Activated CD8-positive, alpha-beta T cell treated with anti-CD3 and anti-CD28 coated beads for 36 hours (primary cell): Measurements from ENCODE around the gene ERICH3. TPM values are rescaled to one million over a fixed set of nuclear protein-coding genes. Genes with fewer than 3 reads are reported as not detected.

Experiments
- ATAC-seq: fragments of 200-7000 bp; cut with Tn5 transposase; one replicate; pipeline ENCODE4 v1.10.0; 2021; ENCODE audit warnings: mild to moderate bottlenecking, moderate library complexity
- CTCF ChIA-PET: fragments of 350-600 bp; sonication (Branson Sonifier 250); formaldehyde crosslinking; loops from one replicate; lab custom pipeline; 2021; ENCODE audit warnings: antibody characterized with exemption; lab: Charles Lee
- POLR2A ChIA-PET: fragments of 350-600 bp; sonication (Branson Sonifier 250); formaldehyde crosslinking; loops from one replicate; lab custom pipeline; 2021; ENCODE audit warnings: antibody characterized with exemption; lab: Charles Lee
- DNase-seq: peaks from one replicate; pipeline ENCODE4 v3.0.0-alpha.2; 2020
- H3K27ac Mint-ChIP-seq: one replicate; pipeline ENCODE4 v1.8.0; 2021; ENCODE audit warnings: mild to moderate bottlenecking, mixed read lengths
- H3K27me3 Mint-ChIP-seq: one replicate; pipeline ENCODE4 v1.8.0; 2021; ENCODE audit warnings: mixed read lengths
- H3K36me3 Mint-ChIP-seq: one replicate; pipeline ENCODE4 v1.8.0; 2021; ENCODE audit warnings: low read depth, mixed read lengths
- H3K4me1 Mint-ChIP-seq: one replicate; pipeline ENCODE4 v1.8.0; 2021; ENCODE audit warnings: low read depth, mixed read lengths
- H3K4me3 Mint-ChIP-seq: one replicate; pipeline ENCODE4 v1.8.0; 2021; ENCODE audit warnings: mild to moderate bottlenecking, moderate library complexity, mixed read lengths
- H3K9me3 Mint-ChIP-seq: one replicate; pipeline ENCODE4 v1.8.0; 2021; ENCODE audit warnings: mixed read lengths
- CTCF ChIP-seq: fragments of 200-600 bp; IDR thresholded peaks from one replicate; pipeline ENCODE4 v1.8.0; 2022; ENCODE audit warnings: antibody characterized with exemption, mild to moderate bottlenecking
- intact Hi-C: fragments of 100-400 bp; cut with micrococcal nuclease; formaldehyde crosslinking; loops from one replicate; pipeline ENCODE4 v1.10.0; 2022
- total RNA-seq, 2 experiments: library from RNA; stranded (reverse); gene quantifications; one replicate each; pipeline ENCODE4 v1.2.3, GENCODE V29; 2021

The ERICH3 gene
- total RNA-seq, 2 experiments from 2014 or later, result not detected

- no peaks in the 10 kb centered on the region for H3K36me3 Mint-ChIP-seq
- TF ChIP-seq CTCF, result no peak
- H3K4me1 Mint-ChIP-seq, result no peaks in the 10 kb centered on the region
- DNase-seq, result no peak
- ChIA-PET CTCF (no interaction called here), POLR2A (no interaction called here)
- H3K27me3 Mint-ChIP-seq, result no peaks in the 10 kb centered on the region
- no peaks in the 10 kb centered on the region for H3K9me3 Mint-ChIP-seq
- intact Hi-C loops, result no loop called here
- H3K4me3 Mint-ChIP-seq, result no peak overlapping the region
- no peak for ATAC-seq
- no peak overlapping the region for H3K27ac Mint-ChIP-seq
Observed at GRCh38 chr1:74637296-74637695, 36.3 kb downstream of the ERICH3 start.

- Mint-ChIP-seq H3K36me3 (no peaks in the 10 kb centered on the region), H3K27me3 (peaks cover 2% of the 10 kb centered on the region), H3K4me1 (no peaks in the 10 kb centered on the region), H3K9me3 (no peaks in the 10 kb centered on the region), H3K27ac (no peak overlapping the region), H3K4me3 (no peak overlapping the region)
- intact Hi-C loops, result no loop called here
- DNase-seq, result no peak
- ATAC-seq, result no peak
- POLR2A ChIA-PET, result no interaction called here
- TF ChIP-seq CTCF, result no peak
- CTCF ChIA-PET, result no interaction called here
Observed at GRCh38 chr1:74629283-74629682, 44.3 kb downstream of the ERICH3 start.

GRCh38 chr1:74623716-74624115 is 49.9 kb downstream of the ERICH3 start:
- ATAC-seq, result no peak
- no peaks in the 10 kb centered on the region for H3K36me3 Mint-ChIP-seq

GRCh38 chr1:74620242-74620641 is 53.4 kb downstream of the ERICH3 start:
- CTCF ChIA-PET, result no interaction called here
- Mint-ChIP-seq H3K9me3 (no peaks in the 10 kb centered on the region), H3K27me3 (peaks cover 2% of the 10 kb centered on the region), H3K4me3 (no peak overlapping the region), H3K27ac (no peak overlapping the region), H3K4me1 (no peaks in the 10 kb centered on the region), H3K36me3 (no peaks in the 10 kb centered on the region)
- POLR2A ChIA-PET, result no interaction called here
- TF ChIP-seq CTCF, result no peak
- DNase-seq, result no peak
- intact Hi-C loops, result no loop called here
- ATAC-seq, result no peak

More at GRCh38 chr1:74623716-74624115, 49.9 kb downstream of the ERICH3 start:
- no peak for TF ChIP-seq CTCF
- H3K4me1 Mint-ChIP-seq, result no peaks in the 10 kb centered on the region
- H3K27ac Mint-ChIP-seq, result no peak overlapping the region
- no peak for DNase-seq
- intact Hi-C loops, result no loop called here
- H3K9me3 Mint-ChIP-seq, result no peaks in the 10 kb centered on the region
- CTCF ChIA-PET, result interaction anchor here (0.5 kb wide), 1 partner anchor 1010 kb away, joined by 3 read pairs; no protein-coding TSS in a partner anchor
- no peak overlapping the region for H3K4me3 Mint-ChIP-seq
- H3K27me3 Mint-ChIP-seq, result peaks cover 2% of the 10 kb centered on the region
- POLR2A ChIA-PET, result no interaction called here

- ChIA-PET CTCF (interaction anchor here (0.8 to 1.1 kb wide), 2 partner anchors 13 to 71 kb away, joined by 3 read pairs; no protein-coding TSS in a partner anchor), POLR2A (no interaction called here)
- no peak for ATAC-seq
- Mint-ChIP-seq H3K4me1 (no peaks in the 10 kb centered on the region), H3K27ac (no peak overlapping the region), H3K36me3 (no peaks in the 10 kb centered on the region), H3K9me3 (no peaks in the 10 kb centered on the region), H3K4me3 (no peak overlapping the region), H3K27me3 (no peaks in the 10 kb centered on the region)
- intact Hi-C loops, result no loop called here
- no peak for DNase-seq
- no peak for TF ChIP-seq CTCF
Observed at GRCh38 chr1:74618974-74619373, 54.6 kb downstream of the ERICH3 start.
